ENCODE measurements around the gene GK.
"Not testable (repeated sequence)": the region's sequence is repeated elsewhere in the genome, so short reads cannot be mapped to it uniquely, and the experiment has no call there.

GK gene

GRCh38 chrX:30653415-30654131 lies at the start of gene GK:
Gene GK, plus strand, starts transcription at chrX:30653423. Its CDS starts 115 bp downstream, at chrX:30653538.
- peak; percentile 6 for DNase-seq

GRCh38 chrX:30607155-30607554 lies 46.1 kb upstream of the GK start:
- no peak for DNase-seq

- DNase-seq: no peak
These were observed 43.2 kb upstream of the GK start for GRCh38 chrX:30610026-30610425.

GRCh38 chrX:30612250-30612655 lies 41.0 kb upstream of the GK start:
- DNase-seq: peak; percentile 86

- no peak for DNase-seq
These were observed 39.5 kb upstream of the GK start for GRCh38 chrX:30613721-30614120.

GRCh38 chrX:30615229-30615628 lies 38.0 kb upstream of the GK start:
- no peak for DNase-seq

- DNase-seq: no peak
These were observed 35.0 kb upstream of the GK start for GRCh38 chrX:30618160-30618765.

- DNase-seq: no peak
These were observed 33.1 kb upstream of the GK start for GRCh38 chrX:30620125-30620524.

GRCh38 chrX:30620980-30621618 lies 32.1 kb upstream of the GK start:
- DNase-seq: no peak

GRCh38 chrX:30622361-30622760 lies 30.9 kb upstream of the GK start:
- no peak for DNase-seq

- no peak for DNase-seq
These were observed 26.8 kb upstream of the GK start for GRCh38 chrX:30626402-30626801.

GRCh38 chrX:30627818-30628652 lies 25.2 kb upstream of the GK start:
- DNase-seq: no peak

GRCh38 chrX:30634070-30634469 lies 19.2 kb upstream of the GK start:
- not testable (repeated sequence) for DNase-seq

- no peak for DNase-seq
These were observed 17.6 kb upstream of the GK start for GRCh38 chrX:30635630-30636029.

- DNase-seq: no peak
These were observed 15.1 kb upstream of the GK start for GRCh38 chrX:30637874-30638815.

GRCh38 chrX:30639702-30640101 lies 13.5 kb upstream of the GK start:
- DNase-seq: not testable (repeated sequence)

GRCh38 chrX:30642642-30643041 lies 10.6 kb upstream of the GK start:
- no peak for DNase-seq

- no peak for DNase-seq
These were observed 9.9 kb upstream of the GK start for GRCh38 chrX:30643313-30643821.

- no peak for DNase-seq
These were observed 3.4 kb upstream of the GK start for GRCh38 chrX:30649859-30650258.

- DNase-seq: peak; percentile 91
These were observed 452 bp upstream of the GK start for GRCh38 chrX:30652527-30653414.

- not testable (repeated sequence) for DNase-seq
These were observed 1.2 kb downstream of the GK start for GRCh38 chrX:30654386-30654785.
